ENCODE measurements around the gene PGLYRP2.
"Not testable (repeated sequence)": the region's sequence is repeated elsewhere in the genome, so short reads cannot be mapped to it uniquely, and the experiment has no call there.

The PGLYRP2 gene

GRCh38 chr19:15479391-15480345 lies at the start of gene PGLYRP2:
TSS of gene PGLYRP2 (minus strand) at chr19:15479501. CDS start at chr19:15479371, 130 bp downstream.
- no peak for DNase-seq

GRCh38 chr19:15527705-15528104 lies 48.4 kb upstream of the PGLYRP2 start:
- DNase-seq: no peak

- DNase-seq: no peak
These were observed 47.1 kb upstream of the PGLYRP2 start for GRCh38 chr19:15526408-15526807.

GRCh38 chr19:15525291-15525690 lies 46.0 kb upstream of the PGLYRP2 start:
- no peak for DNase-seq

GRCh38 chr19:15524781-15525180 lies 45.5 kb upstream of the PGLYRP2 start:
- no peak for DNase-seq

- DNase-seq: no peak
These were observed 40.2 kb upstream of the PGLYRP2 start for GRCh38 chr19:15519433-15519976.

GRCh38 chr19:15517778-15518177 lies 38.5 kb upstream of the PGLYRP2 start:
- DNase-seq: no peak

GRCh38 chr19:15516363-15516762 lies 37.1 kb upstream of the PGLYRP2 start:
- no peak for DNase-seq

- not testable (repeated sequence) for DNase-seq
These were observed 35.9 kb upstream of the PGLYRP2 start for GRCh38 chr19:15515227-15515625.

- no peak for DNase-seq
These were observed 32.5 kb upstream of the PGLYRP2 start for GRCh38 chr19:15511671-15512424.

- no peak for DNase-seq
These were observed 28.9 kb upstream of the PGLYRP2 start, which contains the start of gene CYP4F22 for GRCh38 chr19:15508035-15508710. TSS of gene CYP4F22 (plus strand) at chr19:15508525. CDS start at chr19:15525337, 16,812 bp downstream.

GRCh38 chr19:15507068-15508034 lies 28.1 kb upstream of the PGLYRP2 start:
- DNase-seq: no peak

GRCh38 chr19:15506074-15506571 lies 26.8 kb upstream of the PGLYRP2 start:
- DNase-seq: no peak

GRCh38 chr19:15502264-15502663 lies 23.0 kb upstream of the PGLYRP2 start:
- no peak for DNase-seq

- no peak for DNase-seq
These were observed 22.3 kb upstream of the PGLYRP2 start for GRCh38 chr19:15501596-15501995.

GRCh38 chr19:15498910-15499309 lies 19.6 kb upstream of the PGLYRP2 start:
- no peak for DNase-seq

- no peak for DNase-seq
These were observed 19.0 kb upstream of the PGLYRP2 start for GRCh38 chr19:15498156-15498858.

GRCh38 chr19:15495151-15495550 lies 15.8 kb upstream of the PGLYRP2 start:
- no peak for DNase-seq

GRCh38 chr19:15488489-15489226 lies 9.4 kb upstream of the PGLYRP2 start:
- DNase-seq: no peak

GRCh38 chr19:15487038-15487437 lies 7.7 kb upstream of the PGLYRP2 start:
- DNase-seq: no peak
